Erythroblast (primary cell): Measurements from ENCODE around the gene XRCC1.

ENCODE experiments used
- GATA1 ChIP-seq: IDR thresholded peaks from 2 replicates; pipeline ENCODE4 v1.6.1; 2011; ENCODE audit warnings: low read depth, mild to moderate bottlenecking, control low read depth, low read length, moderate library complexity
- POLR2A ChIP-seq: IDR thresholded peaks from 2 replicates; pipeline ENCODE4 v1.6.1; 2011; ENCODE audit warnings: mild to moderate bottlenecking, low read length

DNA sequence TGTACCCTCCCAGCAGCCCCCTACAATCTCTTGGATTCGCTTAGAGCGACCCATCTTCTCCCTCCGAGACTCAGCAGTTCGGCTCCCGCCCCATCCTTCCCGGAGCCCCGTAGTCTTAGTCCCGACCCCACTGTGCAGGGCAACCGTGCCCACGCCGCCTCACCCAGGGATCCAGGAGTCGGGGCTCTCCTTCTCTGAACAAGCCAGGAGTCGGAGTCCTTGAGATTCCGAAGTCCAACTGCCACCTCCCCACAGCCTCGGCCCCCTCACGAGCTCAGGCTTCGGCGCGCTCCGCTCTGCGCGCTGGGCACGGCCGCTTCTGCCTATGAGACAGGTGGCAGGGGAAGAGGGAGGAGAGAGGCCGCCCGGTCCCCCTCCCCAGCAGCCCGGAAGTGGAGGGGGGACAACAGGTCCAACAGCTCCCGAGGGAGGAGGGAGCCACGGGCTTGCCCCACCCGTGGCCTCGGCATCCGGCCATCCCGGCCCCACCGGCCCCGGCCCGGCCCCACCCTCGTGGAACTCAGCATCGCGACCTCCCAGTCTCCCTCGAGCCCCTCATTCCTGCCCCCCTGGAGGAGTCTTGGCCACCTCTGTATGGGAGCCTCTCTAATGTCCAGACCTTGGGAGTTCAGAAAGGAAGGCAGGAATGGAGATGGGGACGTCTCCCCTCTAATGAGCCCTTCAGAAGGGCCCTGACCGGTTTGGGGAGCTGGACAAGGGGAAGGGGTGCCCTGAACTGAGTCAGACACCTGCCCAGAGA lies 70.7 kb downstream of the XRCC1 start, which contains the start of gene PHLDB3:
- peak; percentile 29 for TF ChIP-seq POLR2A
- no peak for TF ChIP-seq GATA1
